Nephron progenitor cell (in vitro differentiated cells): ENCODE results near the gene AMH.
A peak's percentile ranks its signal among the peaks of the same experiment; 100 is the strongest.

Source experiments
- DNase-seq: peaks from one replicate; pipeline ENCODE4 v3.0.0; 2021
- H3K27ac Mint-ChIP-seq: 2 replicates; pipeline ENCODE4 v1.8.0; 2021; ENCODE audit warnings: mild to moderate bottlenecking, moderate library complexity, mixed read lengths
- H3K27me3 Mint-ChIP-seq: 2 replicates; pipeline ENCODE4 v1.8.0; 2021; ENCODE audit warnings: mild to moderate bottlenecking, low read depth, mixed read lengths; ENCODE audit not compliant: poor library complexity
- H3K36me3 Mint-ChIP-seq: 2 replicates; pipeline ENCODE4 v1.8.0; 2021; ENCODE audit warnings: low read depth, mixed read lengths
- H3K4me1 Mint-ChIP-seq: 2 replicates; pipeline ENCODE4 v1.8.0; 2021; ENCODE audit warnings: mixed read lengths
- H3K4me3 Mint-ChIP-seq: 2 replicates; pipeline ENCODE4 v1.8.0; 2021; ENCODE audit warnings: mild to moderate bottlenecking, moderate library complexity, mixed read lengths
- H3K9me3 Mint-ChIP-seq: 2 replicates; pipeline ENCODE4 v1.8.0; 2021; ENCODE audit warnings: mild to moderate bottlenecking, moderate library complexity, mixed read lengths
- TF ChIP-seq, protein P1 (sequence below): fragments of 200-600 bp; sonication (generic); IDR thresholded peaks from 2 replicates; pipeline ENCODE4 v1.5.0; 2021; ENCODE audit warnings: antibody characterized with exemption

AMH gene

DNA sequence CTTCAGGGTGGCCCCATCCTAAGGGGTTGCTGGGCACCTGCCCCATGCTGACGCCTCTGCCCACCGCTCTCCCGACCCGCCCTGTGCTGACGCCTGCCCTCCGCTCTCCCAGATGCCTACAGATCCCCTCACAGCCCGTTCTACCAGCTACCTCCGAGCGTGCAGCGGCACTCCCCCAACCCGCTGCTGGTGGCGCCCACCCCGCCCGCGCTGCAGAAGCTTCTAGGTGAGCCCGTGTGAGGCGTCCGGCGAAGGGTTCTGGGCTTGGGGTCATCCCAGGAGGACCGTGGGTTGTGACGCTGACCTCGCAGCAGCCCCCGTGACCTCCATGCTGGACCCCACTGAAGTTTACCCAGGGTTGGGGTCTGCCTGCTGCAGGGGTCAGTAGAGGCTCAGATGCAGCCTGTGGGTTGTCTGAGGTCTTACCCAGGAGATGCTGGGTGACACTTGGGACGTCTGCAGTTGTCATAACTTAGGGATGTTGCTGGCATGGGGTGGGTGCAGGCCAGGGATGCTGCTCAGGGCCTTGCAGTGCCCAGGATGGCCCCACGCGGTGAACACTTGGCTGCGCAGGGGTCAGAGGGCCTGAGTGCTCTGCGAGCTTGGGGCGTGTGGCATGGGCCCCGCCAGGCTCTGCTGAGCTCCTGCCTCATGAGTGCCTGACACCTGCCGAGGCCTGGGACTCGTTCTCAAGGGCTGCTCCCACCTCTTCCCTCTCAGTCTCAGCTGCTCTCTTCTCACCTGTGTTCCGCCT lies 38.0 kb upstream of the AMH start:
- H3K4me1 Mint-ChIP-seq = peaks cover 50% of the 10 kb centered on the region
- no peak overlapping the region for H3K4me3 Mint-ChIP-seq
- H3K9me3 Mint-ChIP-seq = no peaks in the 10 kb centered on the region
- no peaks in the 10 kb centered on the region for H3K27me3 Mint-ChIP-seq
- H3K36me3 Mint-ChIP-seq = peaks cover 40% of the 10 kb centered on the region
- no peak for DNase-seq
- TF ChIP-seq, protein P1, sequence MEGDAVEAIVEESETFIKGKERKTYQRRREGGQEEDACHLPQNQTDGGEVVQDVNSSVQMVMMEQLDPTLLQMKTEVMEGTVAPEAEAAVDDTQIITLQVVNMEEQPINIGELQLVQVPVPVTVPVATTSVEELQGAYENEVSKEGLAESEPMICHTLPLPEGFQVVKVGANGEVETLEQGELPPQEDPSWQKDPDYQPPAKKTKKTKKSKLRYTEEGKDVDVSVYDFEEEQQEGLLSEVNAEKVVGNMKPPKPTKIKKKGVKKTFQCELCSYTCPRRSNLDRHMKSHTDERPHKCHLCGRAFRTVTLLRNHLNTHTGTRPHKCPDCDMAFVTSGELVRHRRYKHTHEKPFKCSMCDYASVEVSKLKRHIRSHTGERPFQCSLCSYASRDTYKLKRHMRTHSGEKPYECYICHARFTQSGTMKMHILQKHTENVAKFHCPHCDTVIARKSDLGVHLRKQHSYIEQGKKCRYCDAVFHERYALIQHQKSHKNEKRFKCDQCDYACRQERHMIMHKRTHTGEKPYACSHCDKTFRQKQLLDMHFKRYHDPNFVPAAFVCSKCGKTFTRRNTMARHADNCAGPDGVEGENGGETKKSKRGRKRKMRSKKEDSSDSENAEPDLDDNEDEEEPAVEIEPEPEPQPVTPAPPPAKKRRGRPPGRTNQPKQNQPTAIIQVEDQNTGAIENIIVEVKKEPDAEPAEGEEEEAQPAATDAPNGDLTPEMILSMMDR = no peak
- no peak overlapping the region for H3K27ac Mint-ChIP-seq

- Mint-ChIP-seq H3K27ac (no peak overlapping the region), H3K27me3 (no peaks in the 10 kb centered on the region), H3K4me1 (peaks cover 51% of the 10 kb centered on the region), H3K36me3 (peaks cover 47% of the 10 kb centered on the region), H3K9me3 (no peaks in the 10 kb centered on the region), H3K4me3 (no peak overlapping the region)
- no peak for DNase-seq
- TF ChIP-seq, protein P1 = no peak
Observed at GRCh38 chr19:2212861-2213711, 36.0 kb upstream of the AMH start.

DNA sequence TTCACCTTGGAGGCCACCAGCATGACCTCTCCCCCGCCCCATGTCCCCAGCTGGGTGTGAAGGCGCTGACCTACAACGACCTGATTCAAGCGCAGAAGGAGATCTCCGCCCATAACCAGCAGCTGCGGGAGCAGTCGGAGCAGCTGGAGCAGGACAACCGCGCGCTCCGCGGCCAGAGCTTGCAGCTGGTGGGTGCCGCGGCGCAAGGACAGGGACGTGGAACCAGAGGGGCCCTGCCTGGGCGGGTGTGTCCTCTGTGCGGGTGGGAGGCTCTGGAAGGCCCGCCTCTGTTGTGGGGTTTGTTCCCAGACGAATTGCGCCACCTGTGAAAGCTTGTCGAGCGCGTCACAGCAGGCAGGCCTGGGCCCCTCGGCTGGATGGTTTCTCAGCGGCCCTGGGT lies 35.3 kb upstream of the AMH start:
- DNase-seq = peak; percentile 56
- no peak overlapping the region for H3K4me3 Mint-ChIP-seq
- H3K36me3 Mint-ChIP-seq = peaks cover 53% of the 10 kb centered on the region
- TF ChIP-seq, protein P1 = no peak
- H3K27me3 Mint-ChIP-seq = no peaks in the 10 kb centered on the region
- no peak overlapping the region for H3K27ac Mint-ChIP-seq
- peaks cover 44% of the 10 kb centered on the region for H3K4me1 Mint-ChIP-seq
- H3K9me3 Mint-ChIP-seq = no peaks in the 10 kb centered on the region

GRCh38 chr19:2214251-2214650 lies 34.9 kb upstream of the AMH start:
- Mint-ChIP-seq H3K36me3 (peaks cover 54% of the 10 kb centered on the region), H3K27me3 (no peaks in the 10 kb centered on the region), H3K4me1 (peaks cover 39% of the 10 kb centered on the region), H3K4me3 (no peak overlapping the region), H3K9me3 (no peaks in the 10 kb centered on the region), H3K27ac (no peak overlapping the region)
- TF ChIP-seq, protein P1 = no peak
- no peak for DNase-seq

- H3K27me3 Mint-ChIP-seq = no peaks in the 10 kb centered on the region
Observed at GRCh38 chr19:2215281-2215751, 33.8 kb upstream of the AMH start.

More at GRCh38 chr19:2215281-2215751, 33.8 kb upstream of the AMH start:
- TF ChIP-seq, protein P1 = no peak
- Mint-ChIP-seq H3K4me3 (no peak overlapping the region), H3K36me3 (peaks cover 57% of the 10 kb centered on the region), H3K4me1 (peaks cover 32% of the 10 kb centered on the region), H3K27ac (peak overlapping the region; percentile 45), H3K9me3 (no peaks in the 10 kb centered on the region)
- DNase-seq = peak; percentile 56
